Right hindlimb (tissue), 1 donor: ENCODE data around the gene PAFAH1B1.
"Not testable (repeated sequence)": the region's sequence is repeated elsewhere in the genome, so short reads cannot be mapped to it uniquely, and the experiment has no call there.

Experiments
- DNase-seq: peaks from one replicate; pipeline ENCODE4 v3.0.0-alpha.2; 2018

PAFAH1B1 gene

DNA sequence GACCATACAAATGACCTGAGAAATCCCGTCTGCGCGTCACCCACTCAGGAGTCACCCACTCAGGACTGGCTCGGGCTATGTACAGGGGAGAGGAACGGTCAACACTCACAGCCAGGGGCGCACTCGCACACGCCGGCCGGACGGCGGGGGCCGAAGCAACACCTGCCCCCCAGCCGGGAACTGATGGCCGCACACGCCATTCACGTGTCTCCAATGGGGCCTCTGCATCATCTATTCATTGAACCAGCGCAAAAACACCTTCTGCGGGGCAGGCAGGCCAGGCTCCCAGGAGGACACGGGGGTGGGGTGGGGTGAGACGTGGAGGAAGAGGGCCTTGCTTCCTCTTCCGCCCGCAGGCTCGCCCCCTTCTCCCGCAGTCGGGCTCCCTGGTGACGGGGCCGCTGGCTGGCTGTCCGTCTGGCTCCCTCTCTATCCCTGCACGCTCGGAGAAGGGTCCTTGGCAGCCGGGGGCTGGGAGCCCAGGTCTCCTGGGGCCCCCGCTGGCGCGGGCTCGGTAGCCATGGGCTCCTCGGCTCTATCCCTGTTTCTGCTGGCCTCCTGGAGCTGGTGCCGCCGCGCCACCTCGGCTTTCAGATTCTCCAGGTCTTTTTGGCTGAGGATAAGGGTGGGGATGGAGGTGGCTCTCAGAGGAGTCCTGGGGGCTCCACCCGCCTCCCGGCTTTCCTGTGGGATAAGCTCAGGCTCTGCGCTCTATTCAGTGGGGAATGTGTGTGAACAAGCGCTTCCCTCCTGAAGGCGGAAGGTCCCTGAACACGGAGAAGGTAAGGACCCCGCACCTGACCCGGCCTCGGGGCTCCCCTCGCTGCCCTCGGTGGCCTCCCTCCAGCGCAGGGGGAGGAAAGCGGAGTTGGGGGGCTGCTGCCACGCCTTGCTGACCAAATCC lies 97.0 kb downstream of the PAFAH1B1 start:
- DNase-seq: no peak

GRCh38 chr17:2691069-2691871 lies 97.8 kb downstream of the PAFAH1B1 start:
- DNase-seq: no peak

DNA sequence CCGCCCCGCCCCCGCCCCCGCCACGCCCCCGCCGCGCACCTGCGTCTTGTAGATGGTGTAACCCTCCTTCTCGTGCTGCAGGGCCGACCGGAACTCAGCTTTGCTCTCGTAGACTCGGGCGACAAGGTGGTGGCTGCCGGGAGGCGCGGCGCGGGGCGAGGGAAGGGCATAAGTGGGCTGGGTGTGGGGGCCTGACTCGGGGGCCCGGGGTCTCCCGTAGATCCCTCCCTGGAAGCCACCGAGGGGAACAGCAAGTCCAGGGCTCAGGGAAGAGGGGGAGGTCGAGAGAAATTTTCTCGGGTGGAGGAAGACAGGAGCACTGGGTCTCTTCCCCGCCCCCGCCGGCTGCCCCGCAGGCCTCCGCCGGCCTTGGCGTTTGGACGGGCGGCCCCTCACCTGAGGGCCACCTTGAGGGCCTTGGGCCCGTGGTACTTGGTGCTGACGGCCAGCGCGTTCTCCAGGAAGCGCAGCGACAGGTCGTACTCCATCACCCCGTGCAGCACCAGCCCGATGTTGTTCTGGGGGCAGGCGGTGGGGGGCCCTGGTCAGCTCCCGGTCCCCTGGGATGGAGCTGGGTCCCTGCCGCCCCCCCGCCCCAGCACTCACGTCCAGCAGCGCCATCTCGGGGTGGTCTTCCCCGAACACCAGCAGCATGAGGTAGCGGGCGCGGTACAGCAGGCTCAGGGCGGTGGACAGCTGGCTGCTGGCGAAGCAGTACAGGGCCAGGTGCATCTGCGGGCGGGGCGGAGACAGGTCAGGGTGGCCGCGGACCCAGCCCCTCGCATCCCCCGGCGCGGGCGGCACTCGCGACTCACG lies 98.7 kb downstream of the PAFAH1B1 start:
- no peak for DNase-seq

GRCh38 chr17:2692781-2693135 lies 99.3 kb downstream of the PAFAH1B1 start:
- no peak for DNase-seq

GRCh38 chr17:2693561-2694380 lies 100.3 kb downstream of the PAFAH1B1 start:
- no peak for DNase-seq

DNA sequence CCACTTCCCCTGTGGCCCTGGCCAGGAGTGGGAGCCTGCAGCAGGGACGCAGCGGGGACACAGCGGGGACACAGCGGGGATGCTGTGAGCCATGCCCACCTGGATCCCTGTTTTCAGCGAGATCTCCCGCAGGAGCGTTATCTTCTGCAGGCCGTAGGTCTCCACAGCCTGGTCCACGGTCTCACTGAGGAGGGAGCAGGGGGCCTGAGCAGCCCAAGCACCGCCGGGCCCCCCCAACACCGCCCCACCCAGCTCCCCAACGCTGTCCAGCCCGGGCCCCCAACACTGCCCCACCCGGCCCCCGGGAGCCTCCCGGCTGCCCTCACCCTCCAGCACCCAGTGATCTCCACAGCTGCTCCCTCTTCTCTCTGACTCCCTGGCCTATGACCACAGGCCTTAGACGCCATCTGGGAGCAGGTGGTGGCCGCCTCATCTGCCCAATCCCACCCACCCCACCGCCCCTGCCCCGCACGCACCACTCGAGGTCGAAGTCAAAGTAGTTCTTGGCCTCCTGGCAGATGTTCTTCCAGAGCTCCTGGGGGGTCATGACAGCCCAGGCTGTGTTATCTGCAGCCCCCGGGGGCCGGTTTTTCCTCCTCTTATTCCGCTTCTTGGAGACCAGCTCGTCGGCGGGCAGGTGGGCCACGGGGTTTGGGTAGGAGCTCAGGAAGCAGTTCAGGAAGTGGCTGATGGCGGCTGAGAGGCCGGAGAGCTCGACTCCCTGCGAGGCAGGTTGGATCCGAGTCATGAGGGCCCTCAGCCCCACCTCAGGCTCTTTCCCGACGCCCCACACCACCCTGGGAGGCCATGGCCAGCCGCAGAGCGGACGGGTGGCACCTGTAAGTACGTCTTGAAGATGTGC lies 101.2 kb downstream of the PAFAH1B1 start:
- no peak for DNase-seq

DNA sequence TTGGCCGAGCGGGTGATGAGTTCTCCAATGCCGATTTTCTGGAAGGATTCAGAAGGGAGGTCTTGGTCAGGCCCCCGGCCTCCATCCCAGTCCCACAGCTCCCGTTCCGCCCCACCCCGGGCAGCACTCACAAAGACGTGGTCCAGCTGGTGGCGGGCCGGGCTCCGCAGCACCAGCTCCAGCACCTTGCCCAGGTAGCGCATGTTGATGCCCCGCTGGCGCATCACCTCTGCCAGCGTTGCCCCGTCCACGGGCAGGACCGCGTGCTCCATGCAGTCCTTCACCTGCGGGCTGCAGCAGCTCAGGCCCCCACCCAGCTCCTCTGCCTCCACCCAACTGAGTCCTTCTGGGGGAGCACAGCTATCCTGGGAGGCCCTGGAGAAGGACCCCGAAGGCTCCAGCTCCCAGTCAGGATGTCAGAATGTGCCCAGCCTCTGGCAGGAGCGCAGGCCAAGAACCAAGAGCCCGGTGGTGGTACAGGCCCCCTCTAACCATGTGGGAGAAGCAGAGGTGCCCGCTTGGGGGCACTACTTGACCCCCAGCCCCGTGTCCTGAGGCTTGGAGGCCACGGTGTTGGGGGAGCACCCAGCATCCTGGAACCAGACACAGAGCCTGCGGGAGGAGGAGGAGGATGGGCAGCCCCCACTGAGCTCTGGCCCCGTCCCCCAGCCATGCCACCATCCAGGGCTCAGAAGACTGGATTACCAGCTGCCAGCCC lies 101.9 kb downstream of the PAFAH1B1 start:
- no peak for DNase-seq

DNA sequence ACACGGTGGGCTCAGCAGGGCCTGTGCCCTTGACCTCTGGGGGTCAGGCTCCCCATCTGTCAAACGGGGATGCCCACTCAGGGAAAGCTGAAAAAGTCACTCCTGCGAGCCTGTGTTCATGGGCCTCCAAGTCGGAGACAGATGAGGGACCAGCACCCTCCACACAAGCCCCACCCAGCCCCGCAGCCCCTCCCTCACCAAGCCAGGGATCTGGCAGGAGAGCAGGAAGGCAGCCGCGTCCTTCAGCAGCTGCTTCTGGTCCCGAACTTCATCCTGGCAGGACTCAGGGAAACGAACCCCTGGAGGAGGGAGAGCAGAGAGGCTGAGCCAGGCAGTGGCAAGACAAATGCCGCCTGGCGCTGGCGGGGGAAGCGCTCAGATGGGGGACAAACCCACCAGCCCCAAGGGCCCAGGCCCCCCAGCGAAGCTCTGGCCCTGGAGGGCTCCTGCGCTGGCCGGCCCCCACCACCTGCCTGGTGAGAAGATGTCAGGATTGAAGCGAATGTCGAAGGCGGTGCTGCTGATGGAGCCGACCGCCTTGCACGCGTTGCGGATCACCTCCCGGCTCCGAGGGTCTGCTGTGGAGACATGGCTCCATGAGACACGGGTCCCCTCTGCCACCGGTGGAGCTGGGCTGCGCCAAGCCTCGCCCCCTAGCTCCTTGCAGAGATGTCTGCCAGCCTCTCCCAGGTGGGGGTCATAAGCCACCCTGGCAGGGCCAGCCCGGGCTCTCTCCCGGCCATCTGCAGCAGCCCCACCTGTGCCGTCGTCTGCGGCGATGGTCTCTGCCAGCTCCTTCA lies 102.7 kb downstream of the PAFAH1B1 start:
- DNase-seq: no peak

- DNase-seq: no peak
Measured at GRCh38 chr17:2697611-2698162, 104.2 kb downstream of the PAFAH1B1 start.

GRCh38 chr17:2699216-2699805 lies 105.9 kb downstream of the PAFAH1B1 start:
- DNase-seq: not testable (repeated sequence)

GRCh38 chr17:2700030-2700490 lies 106.6 kb downstream of the PAFAH1B1 start:
- DNase-seq: no peak

GRCh38 chr17:2700491-2701141 lies 107.2 kb downstream of the PAFAH1B1 start:
- DNase-seq: no peak

DNA sequence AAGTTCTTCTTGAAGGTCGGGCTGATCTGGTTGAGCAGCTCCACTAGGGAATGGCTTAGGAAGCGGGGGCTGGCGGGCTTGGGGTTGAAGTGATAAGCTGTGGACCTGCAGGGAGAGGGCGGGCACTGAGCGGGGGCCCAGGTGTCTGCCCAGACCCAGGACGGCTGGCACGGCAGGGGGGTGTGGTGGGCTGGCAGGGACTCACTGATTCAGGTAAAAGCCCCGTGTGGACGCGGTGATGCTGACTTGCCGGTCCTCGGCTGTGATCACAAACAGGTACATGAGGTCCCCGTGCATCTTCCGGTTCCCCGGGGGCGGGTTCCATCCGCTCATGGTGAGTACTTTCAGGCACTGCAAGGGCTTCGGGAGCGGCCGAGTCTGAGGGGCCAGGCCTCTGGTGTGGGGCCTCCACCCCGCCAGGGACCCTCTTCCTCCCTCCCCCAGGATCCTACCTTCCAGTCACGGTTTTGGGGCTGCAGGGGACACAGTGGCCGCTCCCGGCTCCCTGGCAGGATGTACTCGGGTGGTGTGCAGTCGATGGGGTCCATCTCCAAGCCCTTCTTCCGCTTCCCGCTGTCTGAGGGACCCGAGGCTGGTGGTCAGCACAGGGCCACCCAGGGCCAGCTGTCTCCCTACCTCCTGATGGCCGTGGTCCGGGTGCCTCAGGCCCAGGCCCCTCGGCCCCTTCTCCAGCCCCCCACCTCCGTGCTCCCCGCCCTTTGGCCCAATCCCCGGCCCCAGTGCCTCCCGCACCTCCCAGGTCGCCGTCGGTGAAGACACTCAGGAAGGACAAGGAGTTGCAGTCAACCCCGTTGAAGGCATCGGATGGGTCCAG lies 107.9 kb downstream of the PAFAH1B1 start:
- no peak for DNase-seq

- DNase-seq: peak; percentile 11
Measured at GRCh38 chr17:2701996-2702741, 108.7 kb downstream of the PAFAH1B1 start.

DNA sequence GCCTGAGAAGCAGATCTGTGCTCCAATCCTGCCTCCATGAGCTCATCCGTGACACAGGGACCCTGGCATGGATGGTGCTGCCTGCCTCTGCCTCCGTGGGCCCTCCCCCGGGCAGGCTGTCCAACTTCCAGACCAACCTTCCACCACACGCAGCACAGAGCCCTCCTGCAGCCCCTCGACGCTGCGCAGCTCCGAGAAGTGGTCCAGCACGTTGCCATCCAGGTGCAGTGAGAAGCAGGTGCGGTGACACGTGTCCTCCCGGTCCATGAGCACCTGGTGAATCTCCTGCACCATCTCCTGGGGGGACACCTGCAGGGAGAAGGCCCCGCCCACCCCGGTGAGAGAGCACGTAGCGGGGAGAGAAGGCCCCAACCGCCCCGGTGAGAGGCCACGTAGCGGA lies 109.7 kb downstream of the PAFAH1B1 start:
- no peak for DNase-seq

DNA sequence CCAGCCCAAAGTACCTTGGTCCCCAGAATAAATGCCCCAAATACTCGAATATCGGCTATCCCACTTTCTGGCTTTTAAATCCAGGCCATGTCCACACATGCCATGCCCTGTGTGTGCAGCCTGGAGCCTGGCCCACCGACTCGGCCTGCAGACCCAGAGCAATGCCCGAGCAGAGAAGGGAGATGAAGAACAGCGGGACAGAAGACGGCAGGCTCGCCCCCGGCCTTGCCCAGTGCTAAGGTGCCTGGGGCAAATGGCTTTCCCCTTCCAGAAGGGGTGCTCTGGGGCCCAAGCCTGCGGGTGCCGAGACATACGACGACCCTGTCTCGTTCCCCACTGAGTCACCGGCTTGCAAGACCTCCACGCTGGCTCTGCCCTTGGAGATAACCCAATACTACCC lies 110.2 kb downstream of the PAFAH1B1 start:
- DNase-seq: no peak
